CD4-positive, alpha-beta T cell (primary cell): Measurements from ENCODE around the gene SH3GL2. TPM values are rescaled to one million over a fixed set of nuclear protein-coding genes. Genes with fewer than 3 reads are reported as not detected.

Experiments
- ATAC-seq: fragments of 200-7000 bp; cut with Tn5 transposase; one replicate; pipeline ENCODE4 v1.10.0; 2022; ENCODE audit warnings: mild to moderate bottlenecking; ENCODE audit not compliant: poor library complexity
- CTCF ChIA-PET: fragments of 350-600 bp; sonication (Branson Sonifier 250); formaldehyde crosslinking; loops from one replicate; lab custom pipeline; 2021; ENCODE audit warnings: antibody characterized with exemption, inconsistent platforms; lab: Charles Lee
- POLR2A ChIA-PET: fragments of 350-600 bp; sonication (Branson Sonifier 250); formaldehyde crosslinking; loops from one replicate; lab custom pipeline; 2021; ENCODE audit warnings: antibody characterized with exemption, inconsistent platforms; lab: Charles Lee
- DNase-seq, 14 experiments: peaks; one replicate each; pipeline ENCODE4 v3.0.0-alpha.2; 2013 to 2020; ENCODE audit warnings: mixed read lengths in 2 of 14
- H3K27ac ChIP-seq, 2 donors: one replicate each; pipeline versions ENCODE4 v1.5.1 to v1.7.0; 2013; ENCODE audit warnings: low read length in 2 of 2, low read depth in 1 of 2, mild to moderate bottlenecking in 1 of 2
- H3K27me3 ChIP-seq, 2 experiments: 1 replicate in 1 of 2; 2 replicates in 1 of 2; pipeline versions ENCODE4 v1.6.1 to v1.7.0; 2013; ENCODE audit warnings: low read length in 2 of 2, control low read depth in 1 of 2, mild to moderate bottlenecking in 1 of 2, moderate library complexity in 1 of 2; ENCODE audit not compliant: insufficient read depth in 2 of 2, control insufficient read depth in 1 of 2
- H3K36me3 ChIP-seq: one replicate; pipeline ENCODE4 v1.6.1; 2013; ENCODE audit warnings: low read length, control low read depth; ENCODE audit not compliant: insufficient read depth
- H3K4me1 ChIP-seq: one replicate; pipeline ENCODE4 v1.6.1; 2013; ENCODE audit warnings: low read length, control low read depth; ENCODE audit not compliant: insufficient read depth
- H3K4me3 ChIP-seq: one replicate; pipeline ENCODE4 v1.5.1; 2013; ENCODE audit warnings: mild to moderate bottlenecking, low read length, moderate library complexity
- H3K9me3 ChIP-seq, 2 experiments: 1 replicate in 1 of 2; 2 replicates in 1 of 2; pipeline versions ENCODE4 v1.6.1 to v1.7.0; 2013; ENCODE audit warnings: low read length in 2 of 2, mild to moderate bottlenecking in 2 of 2, control low read depth in 1 of 2, moderate library complexity in 1 of 2; ENCODE audit not compliant: control insufficient read depth in 1 of 2, insufficient read depth in 1 of 2
- H3K27ac Mint-ChIP-seq: one replicate; pipeline ENCODE4 v1.8.0; 2020; ENCODE audit warnings: mixed read lengths
- H3K27me3 Mint-ChIP-seq: one replicate; pipeline ENCODE4 v1.8.0; 2021; ENCODE audit warnings: mixed read lengths
- H3K36me3 Mint-ChIP-seq: one replicate; pipeline ENCODE4 v1.8.0; 2021; ENCODE audit warnings: low read depth, mixed read lengths
- H3K4me1 Mint-ChIP-seq: one replicate; pipeline ENCODE4 v1.8.0; 2021; ENCODE audit warnings: low read depth, mixed read lengths
- H3K4me3 Mint-ChIP-seq: one replicate; pipeline ENCODE4 v1.8.0; 2020; ENCODE audit warnings: mild to moderate bottlenecking, mixed read lengths
- H3K9me3 Mint-ChIP-seq: one replicate; pipeline ENCODE4 v1.8.0; 2020; ENCODE audit warnings: mixed read lengths
- CTCF ChIP-seq: fragments of 200-600 bp; IDR thresholded peaks from one replicate; pipeline ENCODE4 v1.8.0; 2022; ENCODE audit warnings: antibody characterized with exemption, mild to moderate bottlenecking
- intact Hi-C, 2 experiments: fragments of 100-400 bp; cut with DNase I in 1 of 2; cut with micrococcal nuclease in 1 of 2; formaldehyde crosslinking; loops; one replicate each; pipeline versions ENCODE4 v1.15.1 to v1.9.0; 2023 to 2025; cut with DNase I, micrococcal nuclease
- total RNA-seq, 174 experiments: library from RNA in 2 of 174; stranded (reverse) in 2 of 174; gene quantifications; one replicate each; pipeline ENCODE4 v1.2.3 and lab custom pipeline; 2021 to 2026

Gene SH3GL2
- total RNA-seq, 2 experiments from 2014 or later, result not detected

GRCh38 chr9:17799369-17799768 is 220.5 kb downstream of the SH3GL2 start:
- Mint-ChIP-seq H3K4me3 (no peak overlapping the region), H3K36me3 (no peaks in the 10 kb centered on the region), H3K9me3 (no peaks in the 10 kb centered on the region), H3K27ac (no peak overlapping the region), H3K27me3 (no peaks in the 10 kb centered on the region), H3K4me1 (no peaks in the 10 kb centered on the region)
- no peak overlapping the region for H3K27ac ChIP-seq
- POLR2A ChIA-PET, result no interaction called here
- H3K4me1 ChIP-seq, result no peaks in the 10 kb centered on the region
- ATAC-seq, result no peak
- CTCF ChIA-PET, result no interaction called here
- no peaks in the 10 kb centered on the region for H3K27me3 ChIP-seq
- no peak overlapping the region for H3K4me3 ChIP-seq
- no peak for DNase-seq
- intact Hi-C loops, result no loop called here
- H3K36me3 ChIP-seq, result no peaks in the 10 kb centered on the region
- H3K9me3 ChIP-seq, result peaks cover 0 to under 1% of the 10 kb centered on the region in 2 experiments
- TF ChIP-seq CTCF, result no peak

GRCh38 chr9:17800418-17800817 is 221.6 kb downstream of the SH3GL2 start:
- intact Hi-C loops, result no loop called here
- no peak overlapping the region for H3K27ac Mint-ChIP-seq
- CTCF ChIA-PET, result no interaction called here

GRCh38 chr9:17802249-17802857 is 223.5 kb downstream of the SH3GL2 start:
- no peak for TF ChIP-seq CTCF
- Mint-ChIP-seq H3K36me3 (no peaks in the 10 kb centered on the region), H3K4me3 (no peak overlapping the region), H3K27ac (no peak overlapping the region), H3K27me3 (no peaks in the 10 kb centered on the region), H3K9me3 (no peaks in the 10 kb centered on the region), H3K4me1 (no peaks in the 10 kb centered on the region)
- no peaks in the 10 kb centered on the region for H3K9me3 ChIP-seq
- H3K36me3 ChIP-seq, result no peaks in the 10 kb centered on the region
- intact Hi-C loops, result no loop called here
- ATAC-seq, result no peak
- no peaks in the 10 kb centered on the region for H3K4me1 ChIP-seq
- no peaks in the 10 kb centered on the region for H3K27me3 ChIP-seq
- no peak for DNase-seq
- ChIA-PET POLR2A (no interaction called here), CTCF (no interaction called here)
- H3K4me3 ChIP-seq, result no peak overlapping the region
- no peak overlapping the region for H3K27ac ChIP-seq

More at GRCh38 chr9:17800418-17800817, 221.6 kb downstream of the SH3GL2 start:
- DNase-seq (no peak), ATAC-seq (no peak)
- Histone ChIP-seq H3K27me3 (no peaks in the 10 kb centered on the region), H3K9me3 (no peaks in the 10 kb centered on the region), H3K4me1 (no peaks in the 10 kb centered on the region), H3K4me3 (no peak overlapping the region), H3K36me3 (no peaks in the 10 kb centered on the region), H3K27ac (no peak overlapping the region)
- no peaks in the 10 kb centered on the region for H3K36me3 Mint-ChIP-seq
- H3K9me3 Mint-ChIP-seq, result no peaks in the 10 kb centered on the region
- no peaks in the 10 kb centered on the region for H3K4me1 Mint-ChIP-seq
- POLR2A ChIA-PET, result no interaction called here
- TF ChIP-seq CTCF, result no peak
- H3K4me3 Mint-ChIP-seq, result no peak overlapping the region
- H3K27me3 Mint-ChIP-seq, result no peaks in the 10 kb centered on the region
